Stomach smooth muscle (tissue), 2 donors: Measurements from ENCODE around the gene LPP.

Experiments used
- H3K27ac ChIP-seq: one replicate; pipeline ENCODE4 v1.7.0; 2013; ENCODE audit warnings: mild to moderate bottlenecking, low read length, inconsistent platforms
- H3K27me3 ChIP-seq, 2 donors: one replicate each; pipeline ENCODE4 v1.7.0; 2013; ENCODE audit warnings: low read length in 2 of 2; ENCODE audit not compliant: insufficient read depth in 2 of 2, control insufficient read depth in 1 of 2
- H3K36me3 ChIP-seq, 2 donors: one replicate each; pipeline ENCODE4 v1.7.0; 2013; ENCODE audit warnings: low read length in 2 of 2; ENCODE audit not compliant: control insufficient read depth in 2 of 2, insufficient read depth in 2 of 2
- H3K4me1 ChIP-seq: one replicate; pipeline ENCODE4 v1.7.0; 2013; ENCODE audit warnings: low read length; ENCODE audit not compliant: control insufficient read depth, insufficient read depth
- H3K4me3 ChIP-seq, 2 donors: one replicate each; pipeline ENCODE4 v1.7.0; 2013; ENCODE audit warnings: low read length in 2 of 2
- H3K9ac ChIP-seq, 2 donors: one replicate each; pipeline ENCODE4 v1.7.0; 2013; ENCODE audit warnings: low read length in 2 of 2, mild to moderate bottlenecking in 1 of 2
- H3K9me3 ChIP-seq, 2 donors: one replicate each; pipeline ENCODE4 v1.7.0; 2013; ENCODE audit warnings: low read length in 2 of 2; ENCODE audit not compliant: control insufficient read depth in 2 of 2
- donor health status: healthy.
- donor health status: Pancreatic carcinoma.

Gene LPP

GRCh38 chr3:188232656-188233055 lies 78.7 kb downstream of the LPP start:
- no peaks in the 10 kb centered on the region for H3K9me3 ChIP-seq
- H3K27ac ChIP-seq = peak overlapping the region; percentile 66
- peaks cover 8 to 10% of the 10 kb centered on the region in 2 donors for H3K36me3 ChIP-seq
- H3K27me3 ChIP-seq = no peaks in the 10 kb centered on the region
- H3K4me1 ChIP-seq = peaks cover 57% of the 10 kb centered on the region
- H3K4me3 ChIP-seq = peak overlapping the region in 1 of 2 donors; percentile 14
- peak overlapping the region in 1 of 2 donors; percentile 47 for H3K9ac ChIP-seq

- Histone ChIP-seq H3K36me3 (peaks cover 2 to 5% of the 10 kb centered on the region in 2 donors), H3K27ac (peak overlapping the region; percentile 66), H3K4me1 (peaks cover 51% of the 10 kb centered on the region), H3K9me3 (no peaks in the 10 kb centered on the region), H3K9ac (peak overlapping the region in 1 of 2 donors; percentile 57), H3K4me3 (peak overlapping the region in 1 of 2 donors; percentile 14), H3K27me3 (no peaks in the 10 kb centered on the region)
These were observed 79.4 kb downstream of the LPP start for GRCh38 chr3:188233320-188233719.

- H3K36me3 ChIP-seq = peaks cover 0 to 9% of the 10 kb centered on the region in 2 donors
- H3K27ac ChIP-seq = peak overlapping the region; percentile 66
- no peaks in the 10 kb centered on the region for H3K27me3 ChIP-seq
- peak overlapping the region in 1 of 2 donors; percentile 24 for H3K4me3 ChIP-seq
- peak overlapping the region; percentile 52 to 57 for H3K9ac ChIP-seq
- no peaks in the 10 kb centered on the region for H3K9me3 ChIP-seq
- H3K4me1 ChIP-seq = peaks cover 43% of the 10 kb centered on the region
These were observed 80.2 kb downstream of the LPP start for GRCh38 chr3:188234132-188234531.

- H3K27ac ChIP-seq = no peak overlapping the region
- no peak overlapping the region for H3K9ac ChIP-seq
- H3K9me3 ChIP-seq = no peaks in the 10 kb centered on the region
- H3K36me3 ChIP-seq = peaks cover 0 to 17% of the 10 kb centered on the region in 2 donors
- H3K4me1 ChIP-seq = peaks cover 34% of the 10 kb centered on the region
- H3K27me3 ChIP-seq = no peaks in the 10 kb centered on the region
- no peak overlapping the region for H3K4me3 ChIP-seq
These were observed 82.3 kb downstream of the LPP start for GRCh38 chr3:188236271-188236670.

GRCh38 chr3:188239035-188239434 lies 85.1 kb downstream of the LPP start:
- Histone ChIP-seq H3K4me1 (peaks cover 24% of the 10 kb centered on the region), H3K36me3 (peaks cover 0 to 18% of the 10 kb centered on the region in 2 donors), H3K27ac (peak overlapping the region; percentile 6), H3K27me3 (no peaks in the 10 kb centered on the region), H3K9me3 (no peaks in the 10 kb centered on the region), H3K9ac (no peak overlapping the region), H3K4me3 (no peak overlapping the region)

GRCh38 chr3:188239577-188239976 lies 85.6 kb downstream of the LPP start:
- H3K27me3 ChIP-seq = no peaks in the 10 kb centered on the region
- peaks cover 25% of the 10 kb centered on the region for H3K4me1 ChIP-seq
- peak overlapping the region; percentile 78 for H3K27ac ChIP-seq

GRCh38 chr3:188240189-188240981 lies 86.4 kb downstream of the LPP start:
- Histone ChIP-seq H3K36me3 (peaks cover 0 to 18% of the 10 kb centered on the region in 2 donors), H3K4me3 (peak overlapping the region; percentile 49 to 56), H3K27me3 (no peaks in the 10 kb centered on the region), H3K9me3 (no peaks in the 10 kb centered on the region), H3K4me1 (peaks cover 23% of the 10 kb centered on the region), H3K9ac (peak overlapping the region in 1 of 2 donors; percentile 51), H3K27ac (peak overlapping the region; percentile 78)

More at GRCh38 chr3:188239577-188239976, 85.6 kb downstream of the LPP start:
- peak overlapping the region in 1 of 2 donors; percentile 51 for H3K9ac ChIP-seq
- no peaks in the 10 kb centered on the region for H3K9me3 ChIP-seq
- H3K4me3 ChIP-seq = no peak overlapping the region
- H3K36me3 ChIP-seq = peaks cover 0 to 18% of the 10 kb centered on the region in 2 donors

GRCh38 chr3:188241072-188241471 lies 87.1 kb downstream of the LPP start:
- Histone ChIP-seq H3K27ac (peak overlapping the region; percentile 78), H3K36me3 (peaks cover 0 to 18% of the 10 kb centered on the region in 2 donors), H3K9ac (peak overlapping the region; percentile 51 to 52), H3K27me3 (no peaks in the 10 kb centered on the region), H3K9me3 (no peaks in the 10 kb centered on the region), H3K4me3 (peak overlapping the region; percentile 49 to 56), H3K4me1 (peaks cover 23% of the 10 kb centered on the region)

- peaks cover 29% of the 10 kb centered on the region for H3K4me1 ChIP-seq
- H3K27ac ChIP-seq = peak overlapping the region; percentile 78
- H3K4me3 ChIP-seq = no peak overlapping the region
- no peaks in the 10 kb centered on the region for H3K9me3 ChIP-seq
- peak overlapping the region in 1 of 2 donors; percentile 51 for H3K9ac ChIP-seq
- peaks cover 0 to 18% of the 10 kb centered on the region in 2 donors for H3K36me3 ChIP-seq
- H3K27me3 ChIP-seq = no peaks in the 10 kb centered on the region
These were observed 87.9 kb downstream of the LPP start for GRCh38 chr3:188241883-188242282.

GRCh38 chr3:188242436-188243123 lies 88.6 kb downstream of the LPP start:
- Histone ChIP-seq H3K4me1 (peaks cover 34% of the 10 kb centered on the region), H3K27ac (peak overlapping the region; percentile 78), H3K4me3 (no peak overlapping the region), H3K36me3 (peaks cover 0 to 16% of the 10 kb centered on the region in 2 donors), H3K9ac (peak overlapping the region; percentile 37 to 51), H3K27me3 (no peaks in the 10 kb centered on the region), H3K9me3 (no peaks in the 10 kb centered on the region)
